BLaER1 (cell line): ENCODE data around the gene NKIRAS2.
A peak's percentile ranks its signal among the peaks of the same experiment; 100 is the strongest.

Experiments
- H3K27ac ChIP-seq: shearing (Covaris generic); formaldehyde crosslinking; 2 replicates; pipeline ENCODE4 v1.8.1; 2022
- H3K27me3 ChIP-seq: shearing (Covaris generic); formaldehyde crosslinking; 2 replicates; pipeline ENCODE4 v1.8.1; 2022
- H3K36me3 ChIP-seq: shearing (Covaris generic); formaldehyde crosslinking; 2 replicates; pipeline ENCODE4 v1.8.1; 2022
- H3K4me1 ChIP-seq: shearing (Covaris generic); formaldehyde crosslinking; 2 replicates; pipeline ENCODE4 v1.8.1; 2022
- H3K4me2 ChIP-seq: shearing (Covaris generic); formaldehyde crosslinking; 2 replicates; pipeline ENCODE4 v1.8.1; 2022
- H3K4me3 ChIP-seq: shearing (Covaris generic); formaldehyde crosslinking; 2 replicates; pipeline ENCODE4 v1.8.1; 2022
- H3K9ac ChIP-seq: shearing (Covaris generic); formaldehyde crosslinking; 2 replicates; pipeline ENCODE4 v1.8.1; 2022
- H3K9me3 ChIP-seq: shearing (Covaris generic); formaldehyde crosslinking; 2 replicates; pipeline ENCODE4 v1.8.1; 2022
- H4K20me1 ChIP-seq: shearing (Covaris generic); formaldehyde crosslinking; 2 replicates; pipeline ENCODE4 v1.8.1; 2022
- Cebpa-rat ChIP-seq: shearing (Covaris generic); IDR thresholded peaks from 2 replicates; pipeline ENCODE4 v1.8.1; 2022

Gene NKIRAS2

GRCh38 chr17:42038221-42038973 is 18.5 kb downstream of the NKIRAS2 start:
- TF ChIP-seq Cebpa-rat = no peak
- no peak overlapping the region for H3K4me3 ChIP-seq
- no peaks in the 10 kb centered on the region for H3K36me3 ChIP-seq
- no peaks in the 10 kb centered on the region for H4K20me1 ChIP-seq
- H3K27me3 ChIP-seq = peaks cover 20% of the 10 kb centered on the region
- no peak overlapping the region for H3K9ac ChIP-seq
- no peak overlapping the region for H3K27ac ChIP-seq
- peaks cover 9% of the 10 kb centered on the region for H3K4me1 ChIP-seq
- no peak overlapping the region for H3K4me2 ChIP-seq
- no peaks in the 10 kb centered on the region for H3K9me3 ChIP-seq

GRCh38 chr17:42039794-42040763 is 20.2 kb downstream of the NKIRAS2 start:
- H3K27me3 ChIP-seq = peaks cover 20% of the 10 kb centered on the region
- H3K4me1 ChIP-seq = no peaks in the 10 kb centered on the region
- no peak for TF ChIP-seq Cebpa-rat
- no peak overlapping the region for H3K4me2 ChIP-seq
- H3K36me3 ChIP-seq = no peaks in the 10 kb centered on the region
- no peak overlapping the region for H3K4me3 ChIP-seq
- H3K9me3 ChIP-seq = no peaks in the 10 kb centered on the region
- H3K9ac ChIP-seq = no peak overlapping the region
- H4K20me1 ChIP-seq = no peaks in the 10 kb centered on the region
- no peak overlapping the region for H3K27ac ChIP-seq

GRCh38 chr17:42040818-42041217 is 20.9 kb downstream of the NKIRAS2 start:
- Histone ChIP-seq H3K4me2 (no peak overlapping the region), H3K27me3 (peaks cover 20% of the 10 kb centered on the region), H3K4me3 (no peak overlapping the region), H4K20me1 (no peaks in the 10 kb centered on the region), H3K36me3 (no peaks in the 10 kb centered on the region), H3K4me1 (no peaks in the 10 kb centered on the region), H3K9ac (no peak overlapping the region), H3K27ac (no peak overlapping the region), H3K9me3 (no peaks in the 10 kb centered on the region)
- TF ChIP-seq Cebpa-rat = no peak

- no peak for TF ChIP-seq Cebpa-rat
- Histone ChIP-seq H4K20me1 (no peaks in the 10 kb centered on the region), H3K27me3 (peaks cover 20% of the 10 kb centered on the region)
Measured at GRCh38 chr17:42041619-42042018, 21.7 kb downstream of the NKIRAS2 start.

GRCh38 chr17:42042598-42043319 is 22.9 kb downstream of the NKIRAS2 start:
- no peak overlapping the region for H3K27ac ChIP-seq
- no peak for TF ChIP-seq Cebpa-rat
- no peaks in the 10 kb centered on the region for H4K20me1 ChIP-seq
- no peaks in the 10 kb centered on the region for H3K4me1 ChIP-seq
- no peaks in the 10 kb centered on the region for H3K9me3 ChIP-seq
- H3K4me2 ChIP-seq = no peak overlapping the region
- H3K9ac ChIP-seq = no peak overlapping the region
- H3K4me3 ChIP-seq = no peak overlapping the region
- peaks cover 20% of the 10 kb centered on the region for H3K27me3 ChIP-seq
- no peaks in the 10 kb centered on the region for H3K36me3 ChIP-seq

More at GRCh38 chr17:42041619-42042018, 21.7 kb downstream of the NKIRAS2 start:
- Histone ChIP-seq H3K4me3 (no peak overlapping the region), H3K4me1 (no peaks in the 10 kb centered on the region), H3K4me2 (no peak overlapping the region), H3K9me3 (no peaks in the 10 kb centered on the region), H3K36me3 (no peaks in the 10 kb centered on the region), H3K27ac (no peak overlapping the region), H3K9ac (no peak overlapping the region)

GRCh38 chr17:42045719-42046118 is 25.8 kb downstream of the NKIRAS2 start:
- no peak overlapping the region for H3K27ac ChIP-seq
- no peaks in the 10 kb centered on the region for H4K20me1 ChIP-seq
- no peak overlapping the region for H3K9ac ChIP-seq
- H3K36me3 ChIP-seq = no peaks in the 10 kb centered on the region
- H3K4me3 ChIP-seq = no peak overlapping the region
- peaks cover 25% of the 10 kb centered on the region for H3K27me3 ChIP-seq
- H3K4me2 ChIP-seq = no peak overlapping the region
- no peaks in the 10 kb centered on the region for H3K9me3 ChIP-seq
- no peak for TF ChIP-seq Cebpa-rat
- 0 out of 2 replicates have a peak, but pooled peaks cover 4% of the 10 kb centered on the region for H3K4me1 ChIP-seq

- Histone ChIP-seq H3K4me3 (no peak overlapping the region), H3K27me3 (peaks cover 39% of the 10 kb centered on the region), H3K27ac (no peak overlapping the region), H3K4me2 (no peak overlapping the region), H3K9me3 (no peaks in the 10 kb centered on the region), H4K20me1 (no peaks in the 10 kb centered on the region), H3K36me3 (no peaks in the 10 kb centered on the region), H3K4me1 (0 out of 2 replicates have a peak, but pooled peaks cover 4% of the 10 kb centered on the region), H3K9ac (no peak overlapping the region)
- no peak for TF ChIP-seq Cebpa-rat
Measured at GRCh38 chr17:42047343-42047742, 27.5 kb downstream of the NKIRAS2 start.

- H3K4me3 ChIP-seq = peak overlapping the region; percentile 68
- peak overlapping the region; percentile 50 for H3K9ac ChIP-seq
- peak overlapping the region; percentile 83 for H3K4me2 ChIP-seq
- H3K27me3 ChIP-seq = peaks cover 50% of the 10 kb centered on the region
- no peak overlapping the region for H3K27ac ChIP-seq
- no peaks in the 10 kb centered on the region for H4K20me1 ChIP-seq
- no peak for TF ChIP-seq Cebpa-rat
- H3K9me3 ChIP-seq = no peaks in the 10 kb centered on the region
- H3K4me1 ChIP-seq = peaks cover 13% of the 10 kb centered on the region; the same call in 1 of the 2 replicates
- no peaks in the 10 kb centered on the region for H3K36me3 ChIP-seq
Measured at GRCh38 chr17:42049834-42050392, 30.0 kb downstream of the NKIRAS2 start.

GRCh38 chr17:42050393-42051012 is 30.6 kb downstream of the NKIRAS2 start, which contains the start of gene C17orf113:
Gene C17orf113, minus strand, starts transcription at chr17:42050601. Its CDS starts 7,225 bp downstream, at chr17:42043376.
- no peaks in the 10 kb centered on the region for H3K36me3 ChIP-seq
- no peaks in the 10 kb centered on the region for H4K20me1 ChIP-seq
- no peak within 1 kb of the TSS for H3K27ac ChIP-seq
- H3K9me3 ChIP-seq = no peaks in the 10 kb centered on the region
- peak within 1 kb of the TSS; percentile 50 for H3K9ac ChIP-seq
- no peak for TF ChIP-seq Cebpa-rat
- peaks cover 19% of the 10 kb centered on the region for H3K4me1 ChIP-seq
- H3K27me3 ChIP-seq = peaks cover 50% of the 10 kb centered on the region
- peak within 1 kb of the TSS; percentile 68 for H3K4me3 ChIP-seq
- peak within 1 kb of the TSS; percentile 83 for H3K4me2 ChIP-seq
